PC-9 (cell line): ENCODE measurements around the gene ATP5MC3.

Source experiments
- EZH2 ChIP-seq: fragments of 200-600 bp; sonication (generic); IDR thresholded peaks from 2 replicates; pipeline ENCODE4 v1.8.0; 2017; ENCODE audit warnings: antibody characterized with exemption, low read depth
- TF ChIP-seq, protein P1 (sequence below): fragments of 200-600 bp; sonication (generic); conservative IDR thresholded peaks from 2 replicates; pipeline ENCODE4 v1.6.1; 2017; ENCODE audit warnings: mixed run types, antibody characterized with exemption, mild to moderate bottlenecking, moderate library complexity

DNA sequence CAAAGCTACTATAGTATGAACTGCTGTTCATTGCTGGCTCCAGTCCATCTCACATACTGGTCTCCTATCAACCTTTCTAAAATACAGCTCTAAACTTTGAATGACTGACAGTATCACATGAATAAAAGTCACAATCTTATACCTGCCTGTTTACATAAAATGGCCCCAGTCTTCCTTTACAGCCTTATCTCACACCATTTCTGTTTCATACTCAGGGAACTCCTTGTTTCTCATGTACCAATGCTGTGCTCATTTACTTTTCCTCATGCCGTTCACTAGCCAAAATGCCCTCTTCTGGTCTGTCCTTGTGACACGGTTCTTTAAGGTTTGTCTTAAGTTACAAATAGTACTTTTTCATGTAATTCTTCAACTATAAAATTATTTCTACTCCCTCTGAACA is 6.2 kb downstream of the ATP5MC3 start:
- TF ChIP-seq, protein P1, sequence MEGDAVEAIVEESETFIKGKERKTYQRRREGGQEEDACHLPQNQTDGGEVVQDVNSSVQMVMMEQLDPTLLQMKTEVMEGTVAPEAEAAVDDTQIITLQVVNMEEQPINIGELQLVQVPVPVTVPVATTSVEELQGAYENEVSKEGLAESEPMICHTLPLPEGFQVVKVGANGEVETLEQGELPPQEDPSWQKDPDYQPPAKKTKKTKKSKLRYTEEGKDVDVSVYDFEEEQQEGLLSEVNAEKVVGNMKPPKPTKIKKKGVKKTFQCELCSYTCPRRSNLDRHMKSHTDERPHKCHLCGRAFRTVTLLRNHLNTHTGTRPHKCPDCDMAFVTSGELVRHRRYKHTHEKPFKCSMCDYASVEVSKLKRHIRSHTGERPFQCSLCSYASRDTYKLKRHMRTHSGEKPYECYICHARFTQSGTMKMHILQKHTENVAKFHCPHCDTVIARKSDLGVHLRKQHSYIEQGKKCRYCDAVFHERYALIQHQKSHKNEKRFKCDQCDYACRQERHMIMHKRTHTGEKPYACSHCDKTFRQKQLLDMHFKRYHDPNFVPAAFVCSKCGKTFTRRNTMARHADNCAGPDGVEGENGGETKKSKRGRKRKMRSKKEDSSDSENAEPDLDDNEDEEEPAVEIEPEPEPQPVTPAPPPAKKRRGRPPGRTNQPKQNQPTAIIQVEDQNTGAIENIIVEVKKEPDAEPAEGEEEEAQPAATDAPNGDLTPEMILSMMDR, result no peak
- TF ChIP-seq EZH2, result no peak
